ENCODE results near the gene CDH23. TPM values are rescaled to one million over a fixed set of nuclear protein-coding genes. Genes with fewer than 3 reads are reported as not detected.
A peak's percentile ranks its signal among the peaks of the same experiment; 100 is the strongest.

The CDH23 gene
- total RNA-seq, 1 experiment from 2014 or later, result 2.1 TPM

DNA sequence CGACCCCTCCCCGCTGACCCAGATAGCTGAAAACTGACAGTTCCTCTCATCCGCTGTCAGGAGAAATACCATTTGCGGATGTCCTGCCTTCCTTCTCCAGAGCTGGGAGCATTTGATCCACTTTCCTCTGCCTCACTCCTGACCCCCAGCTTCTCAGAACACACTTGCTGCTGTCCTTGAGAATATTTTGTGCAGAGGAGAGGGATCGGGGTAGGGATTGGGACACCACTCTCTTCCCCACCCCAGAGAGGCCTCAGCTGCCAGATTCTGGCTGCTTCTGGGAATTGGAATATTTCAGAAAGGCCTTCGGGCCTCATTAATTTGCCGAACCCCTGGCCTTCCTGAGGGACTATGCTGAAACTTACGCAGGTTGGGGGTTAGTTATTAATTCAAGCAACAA, 225.9 kb downstream of the CDH23 start:
- H3K9ac ChIP-seq (ENCODE audit: low read length), result peak overlapping the region; percentile 60
- H3K4me3 ChIP-seq (ENCODE audit: low read length), result peak overlapping the region; percentile 25; the same call in 1 of the 2 replicates
- peak overlapping the region; percentile 35 for H3K4me2 ChIP-seq (ENCODE audit: low read depth, low read length, poor library complexity, severe bottlenecking)
- H3K36me3 ChIP-seq (ENCODE audit: insufficient read depth, low read length), result no peaks in the 10 kb centered on the region
- H3K27me3 ChIP-seq (ENCODE audit: low read length), result no peaks in the 10 kb centered on the region
- H2AFZ ChIP-seq (ENCODE audit: low read length), result no peak overlapping the region
- H3K4me1 ChIP-seq (ENCODE audit: low read length), result peaks cover 67% of the 10 kb centered on the region
- no peaks in the 10 kb centered on the region for H3K9me3 ChIP-seq (ENCODE audit: low read length)
- peak overlapping the region; percentile 91 for H3K27ac ChIP-seq (ENCODE audit: low read length)
- no peaks in the 10 kb centered on the region for H3K9me2 ChIP-seq (replicated peaks; ENCODE audit: insufficient read depth, low read length)
- no peak for DNase-seq
- H4K20me1 ChIP-seq (ENCODE audit: insufficient read depth, low read depth, low read length), result no peaks in the 10 kb centered on the region
- H3K79me2 ChIP-seq (ENCODE audit: low read length), result no peaks in the 10 kb centered on the region

DNA sequence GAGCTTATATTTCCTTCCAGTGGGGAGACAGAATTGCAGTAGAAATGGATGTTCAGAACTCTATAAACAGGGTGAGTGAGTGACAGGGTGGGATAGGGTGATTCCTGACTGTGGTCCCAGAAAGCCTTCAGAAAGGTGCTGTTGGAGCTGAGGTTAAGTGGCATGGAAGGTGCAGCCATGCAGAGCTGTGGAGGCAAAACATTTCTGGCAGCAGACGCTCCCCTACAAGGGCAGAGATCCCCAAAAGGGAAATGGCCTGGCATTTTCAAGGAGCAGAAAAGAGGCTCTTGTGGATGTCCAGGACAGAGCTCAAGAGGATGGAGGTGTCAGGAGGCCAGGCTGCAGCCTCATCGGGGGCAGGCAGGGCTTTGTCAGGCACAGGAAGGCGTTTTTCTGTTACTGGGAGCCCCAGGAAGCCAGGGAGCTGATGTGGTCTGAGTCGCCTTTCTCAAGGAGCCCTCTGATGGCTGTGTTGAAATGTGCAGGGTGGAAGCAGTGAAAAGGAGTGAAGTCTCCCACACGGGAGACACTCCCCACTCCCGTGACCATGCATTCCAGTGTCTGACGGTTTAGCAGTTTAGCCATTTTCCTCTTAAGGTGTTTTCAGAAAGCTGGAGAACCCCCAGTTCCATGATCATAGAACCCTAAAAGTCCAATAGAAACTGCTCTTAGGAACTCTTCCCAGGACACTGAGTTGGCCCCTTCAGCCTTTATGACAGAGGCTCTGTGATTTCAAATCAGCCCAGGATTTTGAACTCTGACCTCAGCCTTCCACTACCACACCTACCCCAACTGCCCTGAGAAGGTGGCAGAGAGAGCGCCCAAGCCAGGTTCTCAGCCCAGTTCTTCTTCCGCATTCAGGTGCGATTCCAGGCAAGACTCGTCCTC, 226.6 kb downstream of the CDH23 start:
- Histone ChIP-seq H2AFZ (ENCODE audit: low read length) (no peak overlapping the region), H3K9ac (ENCODE audit: low read length) (peak overlapping the region; percentile 60), H3K9me3 (ENCODE audit: low read length) (no peaks in the 10 kb centered on the region), H3K27me3 (ENCODE audit: low read length) (no peaks in the 10 kb centered on the region), H3K9me2 (replicated peaks; ENCODE audit: insufficient read depth, low read length) (no peaks in the 10 kb centered on the region), H3K4me3 (ENCODE audit: low read length) (peak overlapping the region; percentile 6; the same call in 1 of the 2 replicates), H3K27ac (ENCODE audit: low read length) (peak overlapping the region; percentile 91), H3K36me3 (ENCODE audit: insufficient read depth, low read length) (no peaks in the 10 kb centered on the region), H4K20me1 (ENCODE audit: insufficient read depth, low read depth, low read length) (no peaks in the 10 kb centered on the region), H3K4me2 (ENCODE audit: low read depth, low read length, poor library complexity, severe bottlenecking) (peak overlapping the region; percentile 35), H3K4me1 (ENCODE audit: low read length) (peaks cover 72% of the 10 kb centered on the region), H3K79me2 (ENCODE audit: low read length) (no peaks in the 10 kb centered on the region)
- peak; percentile 61 for DNase-seq

DNA sequence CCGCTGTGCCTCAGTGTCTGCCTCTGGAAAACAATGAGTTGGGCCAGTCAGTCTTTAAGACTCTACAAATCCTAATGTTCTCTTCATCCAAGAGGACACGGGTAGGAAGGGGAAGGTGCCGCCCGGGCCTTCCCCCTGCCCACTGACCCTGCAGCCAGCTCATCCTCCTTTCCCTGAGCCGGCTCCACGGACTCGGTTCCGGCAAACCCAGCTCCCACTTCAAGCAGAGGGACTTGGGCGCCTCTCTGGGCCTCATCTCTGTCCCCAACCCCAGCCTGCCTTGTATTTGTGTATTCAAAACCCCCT, 227.2 kb downstream of the CDH23 start:
- Histone ChIP-seq H3K4me2 (ENCODE audit: low read depth, low read length, poor library complexity, severe bottlenecking) (peak overlapping the region; percentile 35), H3K79me2 (ENCODE audit: low read length) (no peaks in the 10 kb centered on the region), H3K9ac (ENCODE audit: low read length) (peak overlapping the region; percentile 60), H3K4me3 (ENCODE audit: low read length) (peak overlapping the region; percentile 6; the same call in 1 of the 2 replicates), H3K9me2 (replicated peaks; ENCODE audit: insufficient read depth, low read length) (no peaks in the 10 kb centered on the region), H2AFZ (ENCODE audit: low read length) (no peak overlapping the region), H3K4me1 (ENCODE audit: low read length) (peaks cover 72% of the 10 kb centered on the region), H3K9me3 (ENCODE audit: low read length) (no peaks in the 10 kb centered on the region), H3K27ac (ENCODE audit: low read length) (peak overlapping the region; percentile 91), H3K36me3 (ENCODE audit: insufficient read depth, low read length) (no peaks in the 10 kb centered on the region), H4K20me1 (ENCODE audit: insufficient read depth, low read depth, low read length) (no peaks in the 10 kb centered on the region), H3K27me3 (ENCODE audit: low read length) (no peaks in the 10 kb centered on the region)
- no peak for DNase-seq

DNA sequence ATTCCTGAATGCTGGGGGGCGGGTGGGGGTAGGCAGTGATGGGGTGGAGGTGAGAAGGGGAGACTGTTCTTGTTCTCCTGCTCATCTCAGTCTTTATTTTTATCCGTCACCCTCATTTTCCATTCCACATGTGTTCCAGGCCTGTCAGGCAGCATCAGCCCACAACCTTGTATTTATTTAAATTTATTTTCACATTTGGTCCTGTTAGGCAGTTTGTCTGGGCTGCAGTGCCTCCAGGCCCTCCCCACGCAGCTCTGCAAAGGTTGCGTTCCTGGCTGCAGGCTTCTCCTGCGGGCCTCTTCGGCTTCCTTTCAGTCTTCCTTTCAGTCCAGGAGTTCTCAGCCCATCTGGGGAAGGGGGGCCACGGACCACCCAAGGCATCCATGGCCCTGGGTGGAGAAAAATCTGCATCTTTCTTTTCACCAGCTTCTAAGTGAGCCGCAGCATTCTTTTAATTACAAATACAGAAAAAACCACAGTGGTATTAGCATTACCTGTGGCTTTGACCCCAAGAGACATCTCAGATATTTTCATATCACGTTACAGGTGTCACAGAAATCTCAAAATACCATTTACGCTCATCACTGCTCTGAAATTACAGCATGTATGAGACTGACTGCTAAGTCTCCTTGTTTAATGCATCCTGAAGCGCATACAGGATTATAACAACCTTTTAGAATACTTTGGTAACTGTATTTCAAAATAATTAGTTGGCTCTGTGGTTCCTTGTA, 228.9 kb downstream of the CDH23 start:
- no peaks in the 10 kb centered on the region for H3K9me3 ChIP-seq (ENCODE audit: low read length)
- peak overlapping the region; percentile 48 for H3K4me3 ChIP-seq (ENCODE audit: low read length)
- DNase-seq, result peak; percentile 66
- H3K9ac ChIP-seq (ENCODE audit: low read length), result peak overlapping the region; percentile 58
- peak overlapping the region; percentile 91 for H3K27ac ChIP-seq (ENCODE audit: low read length)
- H2AFZ ChIP-seq (ENCODE audit: low read length), result no peak overlapping the region
- H3K9me2 ChIP-seq (replicated peaks; ENCODE audit: insufficient read depth, low read length), result no peaks in the 10 kb centered on the region
- H4K20me1 ChIP-seq (ENCODE audit: insufficient read depth, low read depth, low read length), result no peaks in the 10 kb centered on the region
- no peaks in the 10 kb centered on the region for H3K79me2 ChIP-seq (ENCODE audit: low read length)
- H3K4me2 ChIP-seq (ENCODE audit: low read depth, low read length, poor library complexity, severe bottlenecking), result peak overlapping the region; percentile 77
- no peaks in the 10 kb centered on the region for H3K27me3 ChIP-seq (ENCODE audit: low read length)
- H3K36me3 ChIP-seq (ENCODE audit: insufficient read depth, low read length), result no peaks in the 10 kb centered on the region
- H3K4me1 ChIP-seq (ENCODE audit: low read length), result peaks cover 72% of the 10 kb centered on the region

DNA sequence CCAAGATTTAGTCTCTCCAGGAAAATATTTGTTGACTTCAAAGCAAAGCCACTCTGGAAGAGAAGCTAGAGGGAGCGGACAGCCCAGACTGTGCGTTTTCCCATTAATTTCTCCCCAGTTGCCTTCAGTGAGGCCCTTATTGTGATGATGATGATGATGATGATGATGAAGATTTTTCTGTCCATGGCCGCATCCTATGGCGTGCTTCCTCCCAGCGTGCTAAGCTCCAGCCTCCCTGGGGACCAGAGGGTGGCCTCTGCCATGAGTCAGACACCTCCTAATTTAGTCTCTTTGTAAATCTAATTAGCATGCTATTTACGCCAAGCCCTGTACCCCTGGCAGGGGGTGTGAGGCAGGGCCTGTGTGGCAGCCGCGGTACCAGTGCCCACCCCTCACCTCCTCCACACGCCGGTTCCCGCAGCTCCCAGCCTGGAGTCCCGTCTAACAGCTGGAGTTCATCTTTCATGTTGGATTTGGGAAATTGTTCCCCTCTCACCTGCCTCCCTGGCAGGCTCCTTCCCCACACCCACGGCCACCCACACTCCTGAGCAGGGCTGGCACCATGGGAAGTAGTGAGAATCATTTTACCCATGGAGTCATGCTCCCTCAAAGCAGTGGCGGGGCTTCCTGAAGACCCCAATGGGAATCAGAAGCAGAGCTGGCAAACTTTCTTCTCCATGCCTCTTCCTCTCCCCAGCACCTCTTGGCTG, 230.7 kb downstream of the CDH23 start:
- no peaks in the 10 kb centered on the region for H4K20me1 ChIP-seq (ENCODE audit: insufficient read depth, low read depth, low read length)
- no peaks in the 10 kb centered on the region for H3K79me2 ChIP-seq (ENCODE audit: low read length)
- H3K9ac ChIP-seq (ENCODE audit: low read length), result no peak overlapping the region
- DNase-seq, result no peak
- H3K36me3 ChIP-seq (ENCODE audit: insufficient read depth, low read length), result no peaks in the 10 kb centered on the region
- no peak overlapping the region for H2AFZ ChIP-seq (ENCODE audit: low read length)
- H3K27ac ChIP-seq (ENCODE audit: low read length), result no peak overlapping the region
- H3K4me2 ChIP-seq (ENCODE audit: low read depth, low read length, poor library complexity, severe bottlenecking), result peak overlapping the region; percentile 10
- H3K4me1 ChIP-seq (ENCODE audit: low read length), result peaks cover 56% of the 10 kb centered on the region
- H3K4me3 ChIP-seq (ENCODE audit: low read length), result no peak overlapping the region
- H3K27me3 ChIP-seq (ENCODE audit: low read length), result no peaks in the 10 kb centered on the region
- no peaks in the 10 kb centered on the region for H3K9me2 ChIP-seq (replicated peaks; ENCODE audit: insufficient read depth, low read length)
- H3K9me3 ChIP-seq (ENCODE audit: low read length), result no peaks in the 10 kb centered on the region

DNA sequence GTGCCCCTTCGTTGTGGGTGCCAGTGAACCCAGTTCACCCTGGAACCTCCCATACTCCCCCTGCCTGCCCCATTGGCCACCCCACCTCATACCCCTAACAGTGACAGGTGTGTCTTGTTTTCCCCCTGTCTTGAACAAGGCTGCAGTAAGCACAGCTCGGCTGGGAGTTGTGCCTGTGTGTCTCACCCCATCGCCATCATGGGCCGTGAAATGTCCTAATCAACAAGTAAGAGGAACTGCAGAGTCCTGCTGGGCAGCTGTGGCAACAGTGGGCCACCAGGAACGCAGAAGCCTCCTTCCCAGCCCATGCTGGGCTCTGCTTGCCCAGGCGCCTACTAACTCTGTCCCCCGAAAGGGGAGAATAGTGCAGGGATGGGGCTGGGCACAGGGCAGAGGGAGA, 231.2 kb downstream of the CDH23 start:
- Histone ChIP-seq H3K27ac (ENCODE audit: low read length) (no peak overlapping the region), H4K20me1 (ENCODE audit: insufficient read depth, low read depth, low read length) (no peaks in the 10 kb centered on the region), H3K9me2 (replicated peaks; ENCODE audit: insufficient read depth, low read length) (no peaks in the 10 kb centered on the region), H3K9ac (ENCODE audit: low read length) (no peak overlapping the region), H3K27me3 (ENCODE audit: low read length) (no peaks in the 10 kb centered on the region), H3K79me2 (ENCODE audit: low read length) (no peaks in the 10 kb centered on the region), H3K4me1 (ENCODE audit: low read length) (peaks cover 55% of the 10 kb centered on the region), H2AFZ (ENCODE audit: low read length) (no peak overlapping the region), H3K9me3 (ENCODE audit: low read length) (no peaks in the 10 kb centered on the region), H3K36me3 (ENCODE audit: insufficient read depth, low read length) (no peaks in the 10 kb centered on the region), H3K4me3 (ENCODE audit: low read length) (no peak overlapping the region), H3K4me2 (ENCODE audit: low read depth, low read length, poor library complexity, severe bottlenecking) (no peak overlapping the region)
- DNase-seq, result no peak

DNA sequence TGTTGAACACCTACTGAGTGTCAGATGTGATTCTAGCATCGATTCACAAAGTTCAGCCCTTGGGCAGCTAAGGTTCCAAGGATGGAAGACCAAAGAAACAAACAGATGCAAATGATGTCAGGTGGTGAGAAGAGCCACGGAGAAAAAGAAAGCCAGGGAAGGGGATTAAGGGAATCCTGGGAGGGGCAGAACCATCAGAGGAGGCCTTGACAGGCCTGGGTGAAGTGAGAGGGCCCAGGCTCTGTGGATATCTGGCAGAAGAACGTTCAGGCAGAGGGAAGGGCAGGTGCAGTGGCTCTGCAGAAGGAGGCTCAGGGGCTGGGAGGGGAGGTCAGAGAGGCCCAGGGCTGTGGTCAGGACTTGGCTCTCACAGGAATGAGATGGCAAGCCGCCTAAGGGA, 232.4 kb downstream of the CDH23 start:
- H3K4me1 ChIP-seq (ENCODE audit: low read length), result peaks cover 51% of the 10 kb centered on the region
- no peaks in the 10 kb centered on the region for H3K36me3 ChIP-seq (ENCODE audit: insufficient read depth, low read length)
- no peak overlapping the region for H3K27ac ChIP-seq (ENCODE audit: low read length)
- H3K27me3 ChIP-seq (ENCODE audit: low read length), result no peaks in the 10 kb centered on the region
- DNase-seq, result no peak
- H3K4me3 ChIP-seq (ENCODE audit: low read length), result no peak overlapping the region
- H3K9me2 ChIP-seq (replicated peaks; ENCODE audit: insufficient read depth, low read length), result no peaks in the 10 kb centered on the region
- no peak overlapping the region for H3K4me2 ChIP-seq (ENCODE audit: low read depth, low read length, poor library complexity, severe bottlenecking)
- no peaks in the 10 kb centered on the region for H3K79me2 ChIP-seq (ENCODE audit: low read length)
- H3K9ac ChIP-seq (ENCODE audit: low read length), result no peak overlapping the region
- no peak overlapping the region for H2AFZ ChIP-seq (ENCODE audit: low read length)
- H3K9me3 ChIP-seq (ENCODE audit: low read length), result no peaks in the 10 kb centered on the region
- no peaks in the 10 kb centered on the region for H4K20me1 ChIP-seq (ENCODE audit: insufficient read depth, low read depth, low read length)

DNA sequence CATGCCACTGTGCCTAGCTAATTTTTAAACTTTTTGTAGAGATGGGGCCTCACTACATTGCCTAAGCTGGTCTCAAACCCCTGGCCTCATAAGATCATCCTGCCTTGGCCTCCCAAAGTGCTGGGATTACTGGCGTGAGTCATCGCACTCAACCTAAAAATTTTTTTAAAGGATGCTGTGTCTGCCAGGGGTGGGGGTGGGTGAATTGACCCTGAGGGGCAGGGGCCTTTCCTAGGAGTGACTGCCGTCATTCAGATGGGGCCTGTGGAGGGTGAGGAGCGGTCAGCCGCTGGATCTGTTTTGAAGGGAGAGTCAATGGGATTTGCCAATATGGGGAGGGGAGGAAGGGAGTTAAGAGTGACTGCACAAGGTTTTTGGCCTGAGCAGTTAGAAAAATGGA, 233.4 kb downstream of the CDH23 start:
- Histone ChIP-seq H3K79me2 (ENCODE audit: low read length) (no peaks in the 10 kb centered on the region), H3K9ac (ENCODE audit: low read length) (no peak overlapping the region), H3K9me3 (ENCODE audit: low read length) (no peaks in the 10 kb centered on the region), H3K27me3 (ENCODE audit: low read length) (no peaks in the 10 kb centered on the region), H3K4me3 (ENCODE audit: low read length) (no peak overlapping the region), H3K36me3 (ENCODE audit: insufficient read depth, low read length) (no peaks in the 10 kb centered on the region), H4K20me1 (ENCODE audit: insufficient read depth, low read depth, low read length) (no peaks in the 10 kb centered on the region), H3K4me1 (ENCODE audit: low read length) (peaks cover 52% of the 10 kb centered on the region), H2AFZ (ENCODE audit: low read length) (no peak overlapping the region), H3K9me2 (replicated peaks; ENCODE audit: insufficient read depth, low read length) (no peaks in the 10 kb centered on the region), H3K4me2 (ENCODE audit: low read depth, low read length, poor library complexity, severe bottlenecking) (no peak overlapping the region), H3K27ac (ENCODE audit: low read length) (no peak overlapping the region)
- DNase-seq, result no peak

Data from Karpas-422 (cell line).